ENCODE results near the gene RNASE8.

DNA sequence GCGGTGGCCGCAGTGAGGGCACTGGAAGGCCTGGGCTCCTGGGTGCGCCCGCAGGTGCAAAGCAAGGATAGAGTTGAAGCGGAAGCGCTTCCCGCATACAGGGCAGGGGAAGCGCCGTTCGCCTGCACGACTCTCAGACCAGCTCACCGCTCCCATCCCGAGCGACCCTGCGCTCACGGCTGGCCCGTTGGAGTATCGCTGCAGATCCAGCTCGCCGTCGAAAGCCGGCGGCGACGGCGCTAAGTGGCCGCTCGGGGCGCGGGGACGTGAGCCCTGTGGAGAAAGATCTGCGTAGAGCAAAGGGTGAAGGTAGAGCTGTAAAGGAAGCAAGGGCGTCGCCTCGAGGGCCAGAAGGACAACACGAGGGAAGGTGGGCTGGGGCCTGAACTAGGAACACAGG is 35.4 kb downstream of the RNASE8 start:
- TF ChIP-seq, protein P1, sequence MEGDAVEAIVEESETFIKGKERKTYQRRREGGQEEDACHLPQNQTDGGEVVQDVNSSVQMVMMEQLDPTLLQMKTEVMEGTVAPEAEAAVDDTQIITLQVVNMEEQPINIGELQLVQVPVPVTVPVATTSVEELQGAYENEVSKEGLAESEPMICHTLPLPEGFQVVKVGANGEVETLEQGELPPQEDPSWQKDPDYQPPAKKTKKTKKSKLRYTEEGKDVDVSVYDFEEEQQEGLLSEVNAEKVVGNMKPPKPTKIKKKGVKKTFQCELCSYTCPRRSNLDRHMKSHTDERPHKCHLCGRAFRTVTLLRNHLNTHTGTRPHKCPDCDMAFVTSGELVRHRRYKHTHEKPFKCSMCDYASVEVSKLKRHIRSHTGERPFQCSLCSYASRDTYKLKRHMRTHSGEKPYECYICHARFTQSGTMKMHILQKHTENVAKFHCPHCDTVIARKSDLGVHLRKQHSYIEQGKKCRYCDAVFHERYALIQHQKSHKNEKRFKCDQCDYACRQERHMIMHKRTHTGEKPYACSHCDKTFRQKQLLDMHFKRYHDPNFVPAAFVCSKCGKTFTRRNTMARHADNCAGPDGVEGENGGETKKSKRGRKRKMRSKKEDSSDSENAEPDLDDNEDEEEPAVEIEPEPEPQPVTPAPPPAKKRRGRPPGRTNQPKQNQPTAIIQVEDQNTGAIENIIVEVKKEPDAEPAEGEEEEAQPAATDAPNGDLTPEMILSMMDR (IDR thresholded peaks at IDR 0.05; ENCODE audit: low read depth, low read length): no peak
- no peak for TF ChIP-seq EZH2phosphoT487 (IDR thresholded peaks at IDR 0.05; ENCODE audit: low read depth)

Measured in OCI-LY3 (cell line).